GM23248 (cell line): ENCODE data around the gene RSRC1. TPM values are rescaled to one million over a fixed set of nuclear protein-coding genes. Genes with fewer than 3 reads are reported as not detected.

Source experiments
- DNase-seq: peaks from one replicate; pipeline ENCODE4 v3.0.0-alpha.2; 2015
- H2AFZ ChIP-seq: fragments of 200-600 bp; sonication (generic); 2 replicates; pipeline ENCODE4 v1.6.1; 2016; ENCODE audit warnings: antibody characterized with exemption
- H3F3A ChIP-seq: fragments of 200-600 bp; sonication (generic); 2 replicates; pipeline ENCODE4 v1.6.1; 2016; ENCODE audit warnings: mild to moderate bottlenecking, antibody characterized with exemption, mixed run types; ENCODE audit not compliant: insufficient read depth
- H3K27ac ChIP-seq: fragments of 200-600 bp; sonication (generic); 2 replicates; pipeline ENCODE4 v1.5.1; 2016; ENCODE audit warnings: mild to moderate bottlenecking
- H3K27me3 ChIP-seq: fragments of 200-600 bp; sonication (generic); replicated peaks from 2 replicates; pipeline ENCODE4 v1.6.1; 2016; ENCODE audit warnings: mild to moderate bottlenecking; ENCODE audit not compliant: insufficient read depth
- H3K36me3 ChIP-seq: fragments of 200-600 bp; sonication (generic); 2 replicates; pipeline ENCODE4 v1.6.1; 2016; ENCODE audit warnings: low read depth, mild to moderate bottlenecking
- H3K4me1 ChIP-seq: fragments of 200-600 bp; sonication (generic); 2 replicates; pipeline ENCODE4 v1.6.1; 2016; ENCODE audit warnings: mild to moderate bottlenecking; ENCODE audit not compliant: insufficient read depth
- H3K4me2 ChIP-seq: fragments of 200-600 bp; sonication (generic); one replicate; pipeline ENCODE4 v1.6.1; 2016; ENCODE audit warnings: mild to moderate bottlenecking; ENCODE audit not compliant: unreplicated experiment
- H3K4me3 ChIP-seq: fragments of 200-600 bp; sonication (generic); 2 replicates; pipeline ENCODE4 v1.5.1; 2016; ENCODE audit warnings: mild to moderate bottlenecking
- H3K79me2 ChIP-seq: fragments of 200-600 bp; sonication (generic); 2 replicates; pipeline ENCODE4 v1.6.1; 2016; ENCODE audit warnings: mild to moderate bottlenecking; ENCODE audit not compliant: insufficient read depth
- H3K9ac ChIP-seq: fragments of 200-600 bp; sonication (generic); 2 replicates; pipeline ENCODE4 v1.6.1; 2016; ENCODE audit warnings: mild to moderate bottlenecking
- H3K9me2 ChIP-seq: fragments of 200-600 bp; sonication (generic); 2 replicates; pipeline ENCODE4 v1.6.1; 2016; ENCODE audit warnings: mixed run types, mild to moderate bottlenecking, moderate library complexity; ENCODE audit not compliant: insufficient read depth
- H3K9me3 ChIP-seq: fragments of 200-600 bp; sonication (generic); one replicate; pipeline ENCODE4 v1.6.1; 2017; ENCODE audit warnings: low read depth
- H4K20me1 ChIP-seq: fragments of 200-600 bp; sonication (generic); 2 replicates; pipeline ENCODE4 v1.6.0; 2016; ENCODE audit not compliant: insufficient read depth
- EZH2 ChIP-seq: fragments of 200-600 bp; sonication (generic); IDR thresholded peaks from 2 replicates; pipeline ENCODE4 v1.6.1; 2018; ENCODE audit warnings: antibody characterized with exemption, mild to moderate bottlenecking; ENCODE audit not compliant: insufficient read depth, poor library complexity, severe bottlenecking
- EZH2phosphoT487 ChIP-seq: fragments of 200-600 bp; sonication (generic); IDR thresholded peaks from 2 replicates; pipeline ENCODE4 v1.6.1; 2018; ENCODE audit warnings: antibody characterized with exemption, moderate library complexity, mild to moderate bottlenecking, low read depth; ENCODE audit not compliant: insufficient read depth
- WGBS, 2 experiments: methylation state at CpG; one replicate each; pipeline ENCODE4 v1.1.6; 2015 to 2017; ENCODE audit warnings: low lambda C conversion rate in 2 of 2, low coverage in 1 of 2; ENCODE audit errors: missing lambda C conversion rate in 2 of 2; 5-methylcytosine and 5-hydroxymethylcytosine counted together
- in situ Hi-C: fragments of 300-500 bp; cut with MboI; formaldehyde crosslinking; loops from 2 replicates; pipeline ENCODE4 v1.15.0; 2020
- polyA plus RNA-seq: library from polyadenylated mRNA; unstranded; fragments of >200 nt; fragmentation: Nextera tagmentation; extraction: Ambion mirVana; gene quantifications from 2 replicates; pipeline ENCODE4 v1.2.1, GENCODE V29; 2016
- total RNA-seq: library from RNA; depleted of rRNA; stranded (reverse); fragments of >200 nt; shearing (Covaris generic); gene quantifications from 2 replicates; pipeline ENCODE4 v1.2.3, GENCODE V29; 2014

Gene RSRC1
- total and polyA plus RNA-seq, 2 experiments from 2014 or later, result 28.5 to 34.6 TPM

DNA sequence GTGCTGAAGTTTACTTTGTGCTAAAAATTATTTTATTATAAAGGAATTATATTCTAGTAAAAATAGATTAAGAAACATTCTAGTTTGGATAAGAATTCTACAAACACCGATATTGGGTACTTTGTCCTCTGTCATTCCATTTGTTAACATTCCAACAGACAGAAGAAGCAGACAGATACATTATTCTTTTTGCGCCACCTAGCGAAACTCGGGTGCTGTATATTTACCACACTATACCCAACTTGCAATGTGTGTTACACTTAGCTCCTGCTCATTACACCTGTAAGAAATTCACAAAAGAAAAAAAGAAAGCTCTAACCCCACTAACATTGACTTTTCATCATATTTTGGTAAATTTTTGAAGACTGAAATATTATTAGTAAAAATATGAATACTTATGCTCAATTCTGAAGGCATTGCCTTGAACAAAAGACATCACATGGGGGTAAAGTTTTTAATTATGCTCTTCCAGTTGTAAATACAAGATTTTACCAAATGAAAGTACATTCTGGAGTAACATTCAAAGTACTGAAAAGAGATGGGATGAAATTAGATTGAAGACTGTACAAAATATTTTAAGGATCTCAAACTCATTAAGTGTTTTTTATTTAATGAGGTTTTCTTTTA lies 324.6 kb downstream of the RSRC1 start:
- Histone ChIP-seq H3K4me2 (no peak overlapping the region), H3K79me2 (no peaks in the 10 kb centered on the region), H2AFZ (no peak overlapping the region), H3K27ac (no peak overlapping the region), H3K9me3 (no peaks in the 10 kb centered on the region), H3K36me3 (no peaks in the 10 kb centered on the region), H4K20me1 (no peaks in the 10 kb centered on the region), H3F3A (0 out of 2 replicates have a peak, but pooled peaks cover 4% of the 10 kb centered on the region), H3K4me1 (peaks cover 8% of the 10 kb centered on the region), H3K9ac (no peak overlapping the region), H3K9me2 (no peaks in the 10 kb centered on the region), H3K27me3 (no peaks in the 10 kb centered on the region), H3K4me3 (no peak overlapping the region)
- DNase-seq, result peak; percentile 78
- in situ Hi-C loops, result loop anchor here (10.0 kb wide), 1 partner anchor 830 kb away; no protein-coding TSS in a partner anchor
- 1% methylated on average over 4 of the region's 4 CpGs for WGBS, 2 experiments
- no peak for TF ChIP-seq EZH2
- no peak for TF ChIP-seq EZH2phosphoT487

DNA sequence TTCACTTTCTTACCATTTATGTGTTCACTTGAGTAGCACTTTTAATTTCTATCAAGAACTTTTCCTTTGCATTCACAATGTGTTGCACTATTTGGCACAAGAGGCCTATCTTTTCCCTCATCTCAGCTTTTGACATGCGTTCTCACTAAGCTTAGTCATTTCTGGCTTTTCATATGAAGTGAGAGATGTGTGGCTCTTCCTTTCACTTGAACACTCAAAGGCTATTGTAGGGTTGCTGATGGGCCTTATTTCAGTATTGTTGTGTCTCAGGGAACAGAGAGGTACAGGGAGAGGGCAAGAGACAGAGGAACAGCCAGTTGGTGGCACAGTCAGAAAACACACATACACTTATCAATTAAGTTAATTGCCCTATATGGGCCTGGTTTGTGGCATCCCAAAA lies 333.7 kb downstream of the RSRC1 start:
- DNase-seq, result no peak
- Histone ChIP-seq H3K27me3 (no peaks in the 10 kb centered on the region), H3K36me3 (no peaks in the 10 kb centered on the region), H4K20me1 (no peaks in the 10 kb centered on the region), H3K4me3 (no peak overlapping the region), H3K9me3 (no peaks in the 10 kb centered on the region), H3K27ac (no peak overlapping the region), H3K9me2 (no peaks in the 10 kb centered on the region), H3F3A (no peaks in the 10 kb centered on the region), H3K4me2 (no peak overlapping the region), H3K4me1 (peaks cover 6% of the 10 kb centered on the region; the same call in 1 of the 2 replicates), H3K79me2 (no peaks in the 10 kb centered on the region), H3K9ac (no peak overlapping the region), H2AFZ (no peak overlapping the region)
- 97 to 100% methylated on average over 1 of the region's 1 CpG for WGBS, 2 experiments
- in situ Hi-C loops, result no loop called here
- no peak for TF ChIP-seq EZH2

DNA sequence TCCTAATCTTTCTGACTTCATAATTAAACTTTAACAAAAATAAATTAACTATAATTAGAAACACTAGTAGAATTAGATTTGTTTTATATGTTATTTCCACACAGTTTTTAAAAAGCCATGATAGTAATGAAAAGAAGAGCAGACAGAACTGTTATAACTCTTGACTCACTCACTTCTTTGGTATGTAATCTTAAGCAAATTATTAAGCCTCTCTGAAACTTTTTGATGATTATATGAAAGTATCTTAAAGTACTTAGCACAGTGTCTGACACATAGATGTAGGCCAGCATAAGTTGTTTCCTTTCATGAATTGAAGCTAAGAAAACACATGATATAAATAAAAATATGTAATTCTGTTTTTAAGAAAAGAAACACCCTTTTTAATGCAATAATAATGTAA lies 337.5 kb downstream of the RSRC1 start:
- no peak overlapping the region for H3K9ac ChIP-seq
- no peaks in the 10 kb centered on the region for H3K27me3 ChIP-seq
- no peak overlapping the region for H3K4me2 ChIP-seq
- no peak overlapping the region for H3K27ac ChIP-seq
- TF ChIP-seq EZH2phosphoT487, result no peak
- TF ChIP-seq EZH2, result no peak
- H3K9me2 ChIP-seq, result no peaks in the 10 kb centered on the region
- H3K36me3 ChIP-seq, result no peaks in the 10 kb centered on the region
- no peaks in the 10 kb centered on the region for H4K20me1 ChIP-seq
- H3K79me2 ChIP-seq, result no peaks in the 10 kb centered on the region
- H3K4me1 ChIP-seq, result peaks cover 6% of the 10 kb centered on the region; the same call in 1 of the 2 replicates
- no peaks in the 10 kb centered on the region for H3K9me3 ChIP-seq
- H2AFZ ChIP-seq, result no peak overlapping the region
- H3F3A ChIP-seq, result no peaks in the 10 kb centered on the region
- H3K4me3 ChIP-seq, result no peak overlapping the region
- peak; percentile 20 for DNase-seq
- in situ Hi-C loops, result no loop called here

DNA sequence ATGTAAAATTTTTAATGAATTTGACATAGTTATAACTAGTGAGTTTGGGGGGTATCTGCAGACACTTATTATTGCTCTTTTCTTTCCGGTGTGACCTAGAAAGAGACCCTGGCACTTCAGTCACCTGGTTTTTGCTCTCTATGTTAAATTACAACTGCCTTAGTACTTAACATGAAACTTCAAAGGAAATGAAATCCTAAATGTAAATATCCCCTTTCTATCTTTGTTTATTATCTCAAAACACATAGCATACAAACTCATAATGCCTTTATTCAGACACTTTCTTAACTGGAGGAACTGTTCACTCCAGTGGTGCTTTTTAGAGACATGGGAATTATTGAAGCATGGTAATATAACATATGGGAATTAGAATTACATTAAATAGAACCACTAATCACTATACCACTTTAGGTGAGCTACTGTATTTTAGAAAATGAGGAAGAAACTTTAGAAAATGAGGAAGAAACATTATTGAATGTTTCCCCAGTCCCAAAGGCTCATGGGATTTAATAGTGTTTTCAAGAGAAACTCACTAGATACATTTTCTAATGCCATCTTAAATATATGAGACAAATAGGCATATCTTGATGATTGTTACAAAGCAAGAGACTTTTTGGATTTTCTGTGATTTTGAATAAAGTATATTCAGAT lies 341.6 kb downstream of the RSRC1 start:
- Histone ChIP-seq H3K27me3 (no peaks in the 10 kb centered on the region), H2AFZ (no peak overlapping the region), H3F3A (no peaks in the 10 kb centered on the region), H3K4me1 (peaks cover 6% of the 10 kb centered on the region; the same call in 1 of the 2 replicates), H3K79me2 (no peaks in the 10 kb centered on the region), H3K9ac (no peak overlapping the region), H3K9me2 (no peaks in the 10 kb centered on the region), H3K4me2 (no peak overlapping the region), H3K36me3 (no peaks in the 10 kb centered on the region), H4K20me1 (no peaks in the 10 kb centered on the region), H3K4me3 (no peak overlapping the region), H3K9me3 (no peaks in the 10 kb centered on the region), H3K27ac (no peak overlapping the region)
- WGBS, 2 experiments, result 97 to 100% methylated on average over 1 of the region's 1 CpG
- in situ Hi-C loops, result no loop called here
- TF ChIP-seq EZH2phosphoT487 (no peak), EZH2 (no peak)
- no peak for DNase-seq

DNA sequence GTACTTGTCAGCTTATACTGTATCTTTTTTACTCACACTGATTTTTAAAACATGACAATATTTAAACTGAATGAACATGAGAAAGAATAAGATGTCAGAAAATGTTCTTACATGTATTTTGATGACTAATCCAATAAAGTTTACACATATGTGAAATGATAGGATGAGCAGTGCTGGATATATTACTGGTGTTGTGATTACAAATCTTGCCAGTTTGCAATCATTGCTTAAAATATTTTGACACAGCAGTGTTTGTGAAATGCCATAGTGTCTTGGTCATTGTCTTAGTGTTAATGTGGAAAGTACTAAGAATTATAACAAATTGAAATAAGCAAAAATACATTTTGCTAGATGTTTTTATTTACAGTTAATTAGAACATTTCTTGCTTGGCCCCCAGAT lies 342.4 kb downstream of the RSRC1 start:
- peak; percentile 24 for DNase-seq
- in situ Hi-C loops, result no loop called here

More for the DNA sequence above, 342.4 kb downstream of the RSRC1 start:
- Histone ChIP-seq H3K4me3 (no peak overlapping the region), H3F3A (no peaks in the 10 kb centered on the region), H4K20me1 (no peaks in the 10 kb centered on the region), H3K9me3 (no peaks in the 10 kb centered on the region), H3K9ac (no peak overlapping the region), H3K79me2 (no peaks in the 10 kb centered on the region), H3K27me3 (no peaks in the 10 kb centered on the region), H3K36me3 (no peaks in the 10 kb centered on the region), H3K4me1 (peaks cover 2% of the 10 kb centered on the region; the same call in 1 of the 2 replicates), H3K27ac (no peak overlapping the region), H3K4me2 (no peak overlapping the region), H3K9me2 (no peaks in the 10 kb centered on the region), H2AFZ (no peak overlapping the region)
- no peak for TF ChIP-seq EZH2phosphoT487
- TF ChIP-seq EZH2, result no peak
